Activated gamma-delta T cell treated with Interleukin-2 at 50 U/mL for 16 hours (primary cell): Measurements from ENCODE around the gene GOLGA6L6.
"Not testable (repeated sequence)": the region's sequence is repeated elsewhere in the genome, so short reads cannot be mapped to it uniquely, and the experiment has no call there.

Source experiments
- DNase-seq: peaks from one replicate; pipeline ENCODE4 v3.0.0-alpha.2; 2020

GOLGA6L6 gene

GRCh38 chr15:20541700-20542099, at the start of gene GOLGA6L6:
Gene GOLGA6L6, minus strand, starts transcription at chr15:20541800. Its CDS starts 91 bp downstream, at chr15:20541709.
- not testable (repeated sequence) for DNase-seq

GRCh38 chr15:20590069-20590468, 48.5 kb upstream of the GOLGA6L6 start:
- not testable (repeated sequence) for DNase-seq

GRCh38 chr15:20586821-20587220, 45.2 kb upstream of the GOLGA6L6 start:
- not testable (repeated sequence) for DNase-seq

GRCh38 chr15:20582726-20583115, 41.1 kb upstream of the GOLGA6L6 start:
- not testable (repeated sequence) for DNase-seq

GRCh38 chr15:20582109-20582725, 40.6 kb upstream of the GOLGA6L6 start:
- DNase-seq = not testable (repeated sequence)

GRCh38 chr15:20581261-20582108, 39.9 kb upstream of the GOLGA6L6 start:
- DNase-seq = not testable (repeated sequence)

GRCh38 chr15:20579662-20580061, 38.1 kb upstream of the GOLGA6L6 start:
- not testable (repeated sequence) for DNase-seq

GRCh38 chr15:20551289-20551688, 9.7 kb upstream of the GOLGA6L6 start:
- not testable (repeated sequence) for DNase-seq

GRCh38 chr15:20505926-20506658, 35.5 kb downstream of the GOLGA6L6 start:
- not testable (repeated sequence) for DNase-seq

- not testable (repeated sequence) for DNase-seq
Observed at GRCh38 chr15:20502839-20503238, 38.8 kb downstream of the GOLGA6L6 start.

GRCh38 chr15:20501512-20502222, 39.9 kb downstream of the GOLGA6L6 start:
- not testable (repeated sequence) for DNase-seq

GRCh38 chr15:20497781-20498180, 43.8 kb downstream of the GOLGA6L6 start:
- DNase-seq = not testable (repeated sequence)

- not testable (repeated sequence) for DNase-seq
Observed at GRCh38 chr15:20493035-20493434, 48.6 kb downstream of the GOLGA6L6 start.

- not testable (repeated sequence) for DNase-seq
Observed at GRCh38 chr15:20492598-20492997, 49.0 kb downstream of the GOLGA6L6 start.

- not testable (repeated sequence) for DNase-seq
Observed at GRCh38 chr15:20489320-20489719, 52.3 kb downstream of the GOLGA6L6 start.
